Body of pancreas (tissue), 4 donors: ENCODE measurements around the gene DNAAF8.

ENCODE experiments used
- CTCF ChIP-seq, 7 experiments: fragments of 450-650 bp in 4 of 7; fragments of 200-600 bp in 3 of 7; sonication (generic) in 3 of 7; IDR thresholded peaks; one replicate each; pipeline ENCODE4 v1.5.1; 2016 to 2019; ENCODE audit warnings: antibody characterized with exemption in 7 of 7
- POLR2A ChIP-seq, 3 donors: fragments of 450-650 bp; IDR thresholded peaks; one replicate each; pipeline ENCODE4 v1.6.1; 2016; ENCODE audit warnings: antibody characterized with exemption in 3 of 3, mild to moderate bottlenecking in 2 of 3

- no peak for TF ChIP-seq CTCF (IDR thresholded peaks at IDR 0.05)
- no peak for TF ChIP-seq POLR2A (IDR thresholded peaks at IDR 0.05)
These were observed 54.6 kb downstream of the DNAAF8 start for GRCh38 chr16:4788910-4789309.
